Karpas-422 (cell line): Measurements from ENCODE around the gene PRKCH. TPM values are rescaled to one million over a fixed set of nuclear protein-coding genes. Genes with fewer than 3 reads are reported as not detected.

Experiments used
- DNase-seq: peaks from one replicate; pipeline ENCODE4 v3.0.0-alpha.2; 2015
- H2AFZ ChIP-seq: fragments of 200-600 bp; sonication (generic); 2 replicates; pipeline ENCODE4 v1.6.1; 2014; ENCODE audit warnings: antibody characterized with exemption, low read length, mixed read lengths
- H3K27ac ChIP-seq: fragments of 200-600 bp; sonication (generic); 2 replicates; pipeline ENCODE4 v1.5.1; 2014; ENCODE audit warnings: mild to moderate bottlenecking, low read length, moderate library complexity
- H3K27me3 ChIP-seq: fragments of 200-600 bp; sonication (generic); 2 replicates; pipeline ENCODE4 v1.6.1; 2014; ENCODE audit warnings: low read length, mixed read lengths
- H3K36me3 ChIP-seq: fragments of 200-600 bp; sonication (generic); 2 replicates; pipeline ENCODE4 v1.6.1; 2014; ENCODE audit warnings: low read length, mixed read lengths; ENCODE audit not compliant: insufficient read depth
- H3K4me1 ChIP-seq: fragments of 200-600 bp; sonication (generic); 2 replicates; pipeline ENCODE4 v1.6.1; 2014; ENCODE audit warnings: mild to moderate bottlenecking, low read length, mixed read lengths
- H3K4me2 ChIP-seq: fragments of 200-600 bp; sonication (generic); 2 replicates; pipeline ENCODE4 v1.6.1; 2014; ENCODE audit warnings: low read length, low read depth, mild to moderate bottlenecking; ENCODE audit not compliant: poor library complexity, severe bottlenecking
- H3K4me3 ChIP-seq: fragments of 200-600 bp; sonication (generic); 2 replicates; pipeline ENCODE4 v1.5.1; 2014; ENCODE audit warnings: mild to moderate bottlenecking, antibody characterized with exemption, low read length, mixed read lengths
- H3K79me2 ChIP-seq: fragments of 200-600 bp; sonication (generic); 2 replicates; pipeline ENCODE4 v1.6.1; 2014; ENCODE audit warnings: mild to moderate bottlenecking, low read length, mixed read lengths
- H3K9ac ChIP-seq: fragments of 200-600 bp; sonication (generic); 2 replicates; pipeline ENCODE4 v1.6.0; 2014; ENCODE audit warnings: low read length
- H3K9me2 ChIP-seq: fragments of 200-600 bp; sonication (generic), shearing (Covaris generic); replicated peaks from 2 replicates; pipeline ENCODE4 v1.6.0; 2014; ENCODE audit warnings: mild to moderate bottlenecking, low read length, moderate library complexity; ENCODE audit not compliant: insufficient read depth
- H3K9me3 ChIP-seq: fragments of 300-700, 200-600 bp; sonication (generic); 2 replicates; pipeline ENCODE4 v1.6.1; 2014; ENCODE audit warnings: low read length, mixed read lengths
- H4K20me1 ChIP-seq: fragments of 200-600 bp; sonication (generic); 2 replicates; pipeline ENCODE4 v1.6.1; 2014; ENCODE audit warnings: mild to moderate bottlenecking, antibody characterized with exemption, low read length, low read depth; ENCODE audit not compliant: insufficient read depth
- total RNA-seq: library from RNA; depleted of rRNA; stranded (reverse); fragments of >200 nt; shearing (Covaris generic); gene quantifications from 2 replicates; pipeline ENCODE4 v1.2.3, GENCODE V29; 2014; ENCODE audit warnings: low replicate concordance

The PRKCH gene
- total RNA-seq, 1 experiment from 2014 or later, result 7.0 TPM

DNA sequence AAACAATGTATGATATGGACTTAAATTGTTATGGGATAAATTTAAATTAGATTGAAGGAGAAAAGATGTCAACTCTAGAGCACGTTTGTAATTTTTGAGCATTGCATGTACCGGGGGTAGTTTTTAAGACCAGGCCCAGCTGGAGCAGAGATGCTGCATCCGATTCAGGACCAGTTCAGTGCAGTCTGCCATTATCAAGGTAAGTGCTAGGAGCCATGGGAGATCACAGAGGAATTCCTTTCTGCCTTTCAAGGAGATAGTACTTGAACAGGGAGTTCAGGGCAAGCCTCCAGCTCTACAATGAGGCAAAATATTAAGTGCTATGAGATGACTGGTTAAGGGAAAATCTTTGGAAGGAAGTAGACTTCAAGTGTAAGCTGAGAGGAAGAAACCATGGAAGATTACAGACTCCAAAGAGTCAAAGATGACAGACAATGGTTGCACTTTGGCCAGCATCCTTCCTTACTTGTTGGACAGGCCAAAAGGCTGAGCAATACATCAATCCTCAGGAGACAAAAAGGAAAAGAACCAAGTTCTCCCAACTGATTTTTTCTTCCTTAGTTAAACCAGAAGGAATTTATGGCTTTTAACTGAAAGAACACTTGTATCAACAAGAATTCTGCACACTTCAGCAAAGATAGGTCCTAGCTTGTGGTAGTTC is 260.7 kb downstream of the PRKCH start:
- DNase-seq, result no peak
- H3K27ac ChIP-seq, result no peak overlapping the region
- H4K20me1 ChIP-seq, result no peaks in the 10 kb centered on the region

DNA sequence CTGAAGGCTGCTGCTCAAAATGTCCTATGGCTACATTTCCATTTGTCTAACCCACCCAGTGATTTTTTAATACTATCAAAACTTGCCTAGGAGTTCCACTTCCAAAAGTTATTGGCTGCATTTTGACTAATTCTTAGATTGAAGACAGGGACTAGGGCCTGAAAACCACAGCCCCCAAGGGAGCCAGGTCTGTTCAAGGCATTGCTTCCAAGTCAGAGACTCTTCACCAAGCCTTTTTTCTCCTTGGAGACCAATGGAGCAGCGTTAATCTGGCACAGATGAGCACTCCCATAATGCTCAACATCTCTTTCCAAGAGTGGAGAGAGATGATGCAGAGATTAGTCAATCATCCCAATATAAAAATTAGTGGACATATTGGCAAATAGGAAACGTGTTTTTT is 261.4 kb downstream of the PRKCH start:
- Histone ChIP-seq H3K4me1 (peaks cover 24% of the 10 kb centered on the region), H3K27ac (no peak overlapping the region), H3K36me3 (no peaks in the 10 kb centered on the region), H3K4me2 (no peak overlapping the region), H3K79me2 (no peaks in the 10 kb centered on the region), H3K9me2 (no peaks in the 10 kb centered on the region), H2AFZ (no peak overlapping the region), H4K20me1 (no peaks in the 10 kb centered on the region), H3K4me3 (no peak overlapping the region), H3K27me3 (no peaks in the 10 kb centered on the region), H3K9ac (no peak overlapping the region), H3K9me3 (no peaks in the 10 kb centered on the region)
- DNase-seq, result no peak

More for the DNA sequence above, 260.7 kb downstream of the PRKCH start:
- no peaks in the 10 kb centered on the region for H3K9me3 ChIP-seq
- peaks cover 24% of the 10 kb centered on the region for H3K4me1 ChIP-seq
- H3K79me2 ChIP-seq, result no peaks in the 10 kb centered on the region
- no peak overlapping the region for H3K4me2 ChIP-seq
- H3K9ac ChIP-seq, result no peak overlapping the region
- H2AFZ ChIP-seq, result no peak overlapping the region
- H3K36me3 ChIP-seq, result no peaks in the 10 kb centered on the region
- no peak overlapping the region for H3K4me3 ChIP-seq
- H3K9me2 ChIP-seq, result no peaks in the 10 kb centered on the region
- H3K27me3 ChIP-seq, result no peaks in the 10 kb centered on the region

DNA sequence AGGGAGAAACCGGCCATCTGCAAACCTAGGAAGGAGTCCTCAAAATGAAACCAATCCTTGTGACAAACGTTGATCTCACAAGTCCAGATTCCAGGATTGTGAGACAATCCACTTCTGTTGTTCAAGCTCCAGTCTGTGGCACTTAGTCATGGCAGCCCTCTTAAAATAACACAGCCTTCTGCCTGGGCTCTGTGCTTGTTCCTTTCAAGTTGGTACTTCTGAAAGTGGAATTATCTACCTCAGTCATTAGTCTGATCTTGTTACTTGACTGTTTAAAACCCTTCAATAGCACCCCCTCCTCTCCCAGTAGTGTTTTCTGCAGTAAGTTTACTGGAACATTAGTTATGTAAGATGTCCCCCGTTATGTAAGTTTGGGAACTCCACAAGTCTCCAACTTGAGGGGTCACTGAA is 263.0 kb downstream of the PRKCH start:
- H3K4me1 ChIP-seq, result peaks cover 18% of the 10 kb centered on the region
- no peaks in the 10 kb centered on the region for H3K79me2 ChIP-seq
- no peak overlapping the region for H3K9ac ChIP-seq
- H3K4me2 ChIP-seq, result no peak overlapping the region
- H3K27me3 ChIP-seq, result no peaks in the 10 kb centered on the region
- no peak overlapping the region for H3K27ac ChIP-seq
- no peak overlapping the region for H3K4me3 ChIP-seq
- H4K20me1 ChIP-seq, result no peaks in the 10 kb centered on the region
- H3K9me2 ChIP-seq, result no peaks in the 10 kb centered on the region
- H3K36me3 ChIP-seq, result no peaks in the 10 kb centered on the region
- H3K9me3 ChIP-seq, result no peaks in the 10 kb centered on the region
- no peak overlapping the region for H2AFZ ChIP-seq
- no peak for DNase-seq

DNA sequence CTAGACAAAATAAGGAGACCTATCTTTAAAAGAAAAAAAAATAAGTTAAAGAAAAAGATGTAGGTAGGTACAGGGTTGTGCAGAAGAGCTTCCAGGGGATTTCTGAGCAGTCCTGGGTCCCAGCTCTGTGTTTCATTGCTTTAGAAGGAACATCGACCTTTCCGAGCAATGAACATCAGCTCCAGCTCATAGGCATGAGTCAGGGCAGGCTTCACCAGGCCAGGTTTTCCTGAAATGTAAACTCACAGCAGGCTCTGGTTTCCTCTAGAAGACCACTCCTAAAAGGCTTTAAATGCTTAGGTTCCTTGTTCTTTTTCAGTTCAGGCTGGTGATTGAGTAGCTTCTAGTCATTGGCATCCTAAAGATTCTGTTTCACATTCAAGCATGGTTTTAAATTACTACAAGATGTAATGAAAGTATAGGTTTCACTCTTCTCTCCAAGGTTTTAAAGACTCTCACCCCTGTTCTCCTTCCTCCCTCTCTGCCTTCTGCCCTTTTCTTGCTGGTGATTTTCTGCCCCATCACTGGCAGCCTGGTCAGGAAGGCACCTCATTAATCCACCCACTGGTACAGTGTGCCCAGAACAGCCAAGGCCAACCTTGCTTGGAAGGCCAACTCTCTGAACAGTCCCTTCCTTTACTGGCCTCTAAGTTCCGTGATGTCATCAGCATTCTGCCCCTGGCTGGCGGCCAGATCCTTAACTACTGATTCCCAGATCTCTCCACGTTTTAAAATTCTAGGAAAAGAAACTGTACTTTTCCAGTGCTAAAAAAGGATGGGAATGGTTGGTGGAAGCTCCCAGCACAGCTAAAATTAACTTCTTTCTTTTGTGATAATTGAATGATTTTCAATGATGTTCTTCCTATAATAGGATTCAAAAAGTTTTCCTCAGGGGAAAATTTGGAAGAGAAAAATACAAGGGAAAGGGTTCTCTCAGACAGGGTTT is 264.5 kb downstream of the PRKCH start:
- Histone ChIP-seq H3K79me2 (no peaks in the 10 kb centered on the region), H3K4me3 (no peak overlapping the region), H2AFZ (no peak overlapping the region)

DNA sequence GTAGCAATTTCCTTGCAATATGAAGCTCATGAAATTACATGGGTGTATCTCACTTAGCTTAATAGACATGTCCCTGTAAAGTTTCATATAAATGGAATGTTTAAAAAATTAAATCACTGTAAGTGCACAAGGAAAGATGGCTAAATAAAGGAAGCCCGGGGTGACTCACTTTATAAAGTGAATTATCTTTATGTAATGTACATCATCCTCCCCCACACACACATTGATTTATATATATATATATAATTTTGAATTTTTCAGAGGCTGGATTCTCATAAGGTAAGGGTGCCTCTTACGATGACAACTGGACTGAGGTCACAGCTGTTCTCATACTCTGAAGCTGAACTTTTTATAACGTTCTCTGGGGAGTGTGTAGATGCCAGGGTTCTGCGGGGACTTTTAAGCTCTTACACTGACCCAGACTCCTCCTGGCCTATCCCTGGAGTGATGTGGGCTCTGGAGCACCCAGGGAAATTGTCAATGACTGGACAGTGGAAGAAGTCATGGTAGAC is 265.2 kb downstream of the PRKCH start:
- H3K4me1 ChIP-seq, result peaks cover 14% of the 10 kb centered on the region
- no peak for DNase-seq
- H3K4me3 ChIP-seq, result no peak overlapping the region
- H4K20me1 ChIP-seq, result no peaks in the 10 kb centered on the region
- no peaks in the 10 kb centered on the region for H3K9me2 ChIP-seq
- H3K27me3 ChIP-seq, result no peaks in the 10 kb centered on the region
- no peaks in the 10 kb centered on the region for H3K9me3 ChIP-seq
- no peak overlapping the region for H3K9ac ChIP-seq
- H3K79me2 ChIP-seq, result no peaks in the 10 kb centered on the region
- H3K27ac ChIP-seq, result no peak overlapping the region
- H3K4me2 ChIP-seq, result no peak overlapping the region
- no peaks in the 10 kb centered on the region for H3K36me3 ChIP-seq
- no peak overlapping the region for H2AFZ ChIP-seq

More for the DNA sequence above, 264.5 kb downstream of the PRKCH start:
- no peaks in the 10 kb centered on the region for H3K9me3 ChIP-seq
- no peak overlapping the region for H3K4me2 ChIP-seq
- no peaks in the 10 kb centered on the region for H3K9me2 ChIP-seq
- H4K20me1 ChIP-seq, result no peaks in the 10 kb centered on the region
- no peak overlapping the region for H3K27ac ChIP-seq
- H3K9ac ChIP-seq, result no peak overlapping the region
- H3K36me3 ChIP-seq, result no peaks in the 10 kb centered on the region
- H3K27me3 ChIP-seq, result no peaks in the 10 kb centered on the region
- DNase-seq, result no peak
- peaks cover 14% of the 10 kb centered on the region for H3K4me1 ChIP-seq

DNA sequence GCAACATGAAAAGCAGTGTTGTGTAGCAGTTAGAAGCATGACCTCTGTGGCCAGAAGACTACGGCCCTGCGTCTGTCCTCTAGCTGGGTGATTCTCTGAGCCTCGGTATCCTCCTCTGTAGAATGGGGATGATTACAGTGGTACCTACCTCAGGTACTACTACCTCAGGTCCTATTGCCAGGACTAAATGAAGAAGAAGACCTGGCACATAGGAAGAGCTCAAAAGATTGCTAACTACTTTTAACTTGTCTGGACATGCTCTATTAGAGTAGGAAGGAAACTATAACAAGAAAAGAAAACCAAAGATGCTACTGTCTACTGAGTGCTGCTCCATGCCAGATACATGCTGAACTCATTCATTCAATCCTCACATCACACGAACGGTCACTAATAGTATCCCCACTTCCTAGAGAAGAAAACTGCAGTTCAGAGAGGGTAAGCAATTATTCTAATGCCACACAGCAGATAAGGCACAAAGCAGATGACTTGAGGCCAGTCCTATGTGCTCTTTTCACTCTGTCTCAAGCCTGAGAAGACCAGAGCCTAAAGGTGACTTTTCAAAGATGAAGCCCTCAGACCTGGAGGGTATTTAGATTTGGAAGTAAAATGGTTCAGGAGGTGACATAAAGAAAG is 265.8 kb downstream of the PRKCH start:
- Histone ChIP-seq H3K4me3 (no peak overlapping the region), H4K20me1 (no peaks in the 10 kb centered on the region)

DNA sequence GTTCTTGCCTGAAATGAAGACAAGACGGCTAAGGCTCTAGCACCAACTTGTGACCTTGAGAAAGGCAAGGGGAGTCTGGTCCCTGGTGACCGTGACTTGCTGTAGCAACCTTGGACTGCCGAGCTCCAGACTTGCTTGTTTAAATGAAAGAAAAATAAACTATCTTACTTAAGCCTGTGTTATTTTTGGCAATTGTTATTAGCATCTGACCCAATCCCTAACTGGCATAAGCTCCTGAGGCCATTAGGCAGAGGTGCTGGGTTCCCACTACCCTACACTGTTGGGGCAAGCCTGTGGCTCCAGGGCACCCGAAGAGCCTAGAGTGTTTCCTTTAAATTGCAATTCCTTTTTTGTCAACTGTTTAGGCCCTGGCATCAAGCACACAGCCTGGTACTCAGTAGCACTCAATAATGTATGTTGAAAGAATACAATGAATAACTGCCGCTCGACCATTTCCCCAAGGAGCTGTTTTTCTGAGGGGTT is 267.1 kb downstream of the PRKCH start:
- peaks cover 14% of the 10 kb centered on the region for H3K4me1 ChIP-seq
- no peaks in the 10 kb centered on the region for H4K20me1 ChIP-seq
- H3K79me2 ChIP-seq, result no peaks in the 10 kb centered on the region
- no peak overlapping the region for H3K9ac ChIP-seq
- no peaks in the 10 kb centered on the region for H3K36me3 ChIP-seq
- H3K4me2 ChIP-seq, result no peak overlapping the region
- H3K9me3 ChIP-seq, result no peaks in the 10 kb centered on the region
- no peaks in the 10 kb centered on the region for H3K9me2 ChIP-seq
- H3K27me3 ChIP-seq, result no peaks in the 10 kb centered on the region
- DNase-seq, result no peak
- no peak overlapping the region for H2AFZ ChIP-seq
- no peak overlapping the region for H3K4me3 ChIP-seq
- no peak overlapping the region for H3K27ac ChIP-seq

More for the DNA sequence above, 265.8 kb downstream of the PRKCH start:
- DNase-seq, result no peak
- Histone ChIP-seq H3K9ac (no peak overlapping the region), H3K27me3 (no peaks in the 10 kb centered on the region), H3K79me2 (no peaks in the 10 kb centered on the region), H3K36me3 (no peaks in the 10 kb centered on the region), H2AFZ (no peak overlapping the region), H3K9me3 (no peaks in the 10 kb centered on the region), H3K4me1 (peaks cover 14% of the 10 kb centered on the region), H3K4me2 (no peak overlapping the region), H3K27ac (no peak overlapping the region), H3K9me2 (no peaks in the 10 kb centered on the region)
